HepG2 (cell line): Measurements from ENCODE around the gene RAB30. TPM values are rescaled to one million over a fixed set of nuclear protein-coding genes. Genes with fewer than 3 reads are reported as not detected.

Experiments used
- ATF7-NPFF ChIP-seq: sonication (generic); formaldehyde crosslinking; IDR thresholded peaks from 2 replicates; pipeline ENCODE4 v1.8.1; 2023; ENCODE audit warnings: mild to moderate bottlenecking, low read depth, missing genetic modification reagents, moderate library complexity
- CHCHD3 ChIP-seq: sonication (generic); formaldehyde crosslinking; IDR thresholded peaks from 2 replicates; pipeline ENCODE4 v1.8.0; 2022; ENCODE audit warnings: mild to moderate bottlenecking, missing genetic modification reagents, moderate library complexity
- CREM ChIP-seq, 2 experiments: sonication (generic) in 1 of 2; formaldehyde crosslinking in 1 of 2; IDR thresholded peaks; 2 replicates each; pipeline versions ENCODE4 v1.4.0 to v1.6.1; 2016 to 2020; ENCODE audit warnings: antibody characterized with exemption in 1 of 2, mild to moderate bottlenecking in 1 of 2, missing genetic modification reagents in 1 of 2
- ISL2 ChIP-seq: sonication (generic); formaldehyde crosslinking; IDR thresholded peaks from 2 replicates; pipeline ENCODE4 v1.5.0; 2020; ENCODE audit warnings: missing genetic modification reagents
- ISX ChIP-seq: sonication (generic); formaldehyde crosslinking; conservative IDR thresholded peaks from 2 replicates; pipeline ENCODE4 v1.5.0; 2020; ENCODE audit warnings: missing genetic modification reagents
- KMT2A ChIP-seq: sonication (generic); formaldehyde crosslinking; IDR thresholded peaks from 2 replicates; pipeline ENCODE4 v1.4.0; 2020; ENCODE audit warnings: missing genetic modification reagents
- MLX ChIP-seq: IDR thresholded peaks from 2 replicates; pipeline ENCODE4 v1.6.1; 2016
- PAF1 ChIP-seq: IDR thresholded peaks from 2 replicates; pipeline ENCODE4 v1.6.1; 2016; ENCODE audit warnings: missing genetic modification reagents, missing compliant biosample characterization
- PHF21A ChIP-seq: sonication (generic); formaldehyde crosslinking; IDR thresholded peaks from 2 replicates; pipeline ENCODE4 v1.5.0; 2020; ENCODE audit warnings: mild to moderate bottlenecking, missing genetic modification reagents
- SMAD3 ChIP-seq: sonication (generic); formaldehyde crosslinking; IDR thresholded peaks from 2 replicates; pipeline ENCODE4 v1.4.0; 2020; ENCODE audit warnings: missing genetic modification reagents
- SP4 ChIP-seq: sonication (generic); formaldehyde crosslinking; IDR thresholded peaks from 2 replicates; pipeline ENCODE4 v1.8.1; 2023; ENCODE audit warnings: mild to moderate bottlenecking, missing genetic modification reagents
- STAT5B ChIP-seq: sonication (generic); formaldehyde crosslinking; IDR thresholded peaks from 2 replicates; pipeline ENCODE4 v1.4.0; 2020; ENCODE audit warnings: missing genetic modification reagents
- TP53 ChIP-seq: sonication (generic); formaldehyde crosslinking; conservative IDR thresholded peaks from 2 replicates; pipeline ENCODE4 v1.4.0; 2020; ENCODE audit warnings: missing genetic modification reagents
- XBP1 ChIP-seq: sonication (generic); formaldehyde crosslinking; IDR thresholded peaks from 2 replicates; pipeline ENCODE4 v1.5.0; 2020; ENCODE audit warnings: missing genetic modification reagents
- ZBTB1 ChIP-seq: sonication (generic); formaldehyde crosslinking; IDR thresholded peaks from 2 replicates; pipeline ENCODE4 v1.4.0; 2020; ENCODE audit warnings: missing genetic modification reagents, borderline replicate concordance
- ZBTB25 ChIP-seq: IDR thresholded peaks from 2 replicates; pipeline ENCODE4 v1.6.1; 2018; ENCODE audit warnings: missing genetic modification reagents
- ZBTB7B ChIP-seq: sonication (generic); formaldehyde crosslinking; IDR thresholded peaks from 2 replicates; pipeline ENCODE4 v1.4.0; 2020; ENCODE audit warnings: missing genetic modification reagents
- ZNF205 ChIP-seq: IDR thresholded peaks from 2 replicates; pipeline ENCODE4 v1.6.1; 2018; ENCODE audit warnings: missing biosample characterization, missing genetic modification reagents
- ZNF709 ChIP-seq: sonication (generic); formaldehyde crosslinking; IDR thresholded peaks from 2 replicates; pipeline ENCODE4 v1.5.0; 2020; ENCODE audit warnings: mild to moderate bottlenecking, missing genetic modification reagents
- ZNF766 ChIP-seq: sonication (generic); formaldehyde crosslinking; IDR thresholded peaks from 2 replicates; pipeline ENCODE4 v1.5.0; 2020; ENCODE audit warnings: missing genetic modification reagents, borderline replicate concordance
- ZSCAN12 ChIP-seq: sonication (generic); formaldehyde crosslinking; IDR thresholded peaks from 2 replicates; pipeline ENCODE4 v1.9.0; 2021; ENCODE audit warnings: mild to moderate bottlenecking, missing genetic modification reagents
- polyA plus RNA-seq, 8 experiments: library from polyadenylated mRNA; depleted of rRNA in 3 of 8; stranded (reverse) in 7 of 8; unstranded in 1 of 8; fragments of >200 nt; fragmentation: Illumina TruSeq in 4 of 8; extraction: Trizol in 4 of 8; gene quantifications; 2 replicates each; pipeline versions ENCODE4 v1.2.1 to v1.2.3, GENCODE V29; 2011 to 2016; ENCODE audit warnings: low read depth in 4 of 8, missing spikeins in 1 of 8, mixed read lengths in 1 of 8; ENCODE audit not compliant: insufficient read depth in 1 of 8
- total RNA-seq, 5 experiments: library from RNA; depleted of rRNA; stranded (reverse); fragments of >200 nt; fragmentation: Illumina TruSeq; extraction: Trizol; gene quantifications; 2 replicates each; pipeline ENCODE4 v1.2.3, GENCODE V29; 2016; ENCODE audit warnings: low read depth in 1 of 5
- TF ChIP-seq, protein P1 (sequence below), 2 experiments: sonication (generic) in 1 of 2; formaldehyde crosslinking in 1 of 2; IDR thresholded peaks; 2 replicates each; pipeline versions ENCODE4 v1.4.0 to v1.6.1; 2016 to 2020; ENCODE audit warnings: borderline replicate concordance in 1 of 2, low read depth in 1 of 2, mild to moderate bottlenecking in 1 of 2, missing genetic modification reagents in 1 of 2
- TF ChIP-seq, protein P2 (sequence below): sonication (generic); formaldehyde crosslinking; IDR thresholded peaks from 2 replicates; pipeline ENCODE4 v1.5.1; 2020; ENCODE audit warnings: missing genetic modification reagents, mild to moderate bottlenecking, borderline replicate concordance

The RAB30 gene
- total and polyA plus RNA-seq, 2 of the 13 experiments (the other 11 are each of a cell fraction or from before 2014, with no cell fraction given): 3.7 to 5.0 TPM

DNA sequence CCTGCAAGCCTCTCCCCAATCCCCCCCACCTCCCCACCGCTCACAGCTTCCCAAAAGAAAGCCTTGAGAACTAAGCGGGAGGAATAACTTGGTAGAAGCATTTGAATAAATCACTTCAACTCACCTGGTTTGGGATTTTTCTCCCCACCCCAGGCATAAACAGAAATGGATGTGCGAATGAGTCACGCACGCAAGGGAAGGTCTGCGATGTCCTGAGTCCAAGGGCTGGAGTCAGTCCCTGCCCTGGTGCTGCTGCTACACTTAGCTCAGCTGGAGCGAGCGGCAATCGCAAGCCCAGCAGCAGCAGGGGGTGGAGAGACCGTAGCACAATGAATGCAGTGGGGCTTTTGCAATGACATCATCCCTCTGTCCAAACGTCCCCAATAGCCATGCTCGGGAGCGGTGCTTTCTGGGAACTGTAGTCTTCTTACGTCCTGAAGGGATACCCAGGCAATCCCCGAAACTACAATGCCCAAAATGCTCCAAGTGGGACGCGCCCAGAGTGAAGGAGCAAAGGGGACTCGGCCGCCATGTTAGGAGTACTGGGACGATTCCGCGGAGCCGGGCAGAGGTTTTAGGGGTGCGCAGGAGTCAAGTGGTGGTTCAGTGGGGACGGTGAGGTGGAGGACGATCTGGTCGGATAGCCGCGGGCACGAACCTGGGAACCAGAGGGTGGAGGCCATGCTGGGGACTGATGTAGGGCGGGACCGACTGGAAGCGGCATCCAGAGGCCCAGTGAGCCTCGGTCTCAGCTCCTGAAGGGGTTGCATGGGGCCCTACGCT is at the start of gene RAB30 (continued):
- TF ChIP-seq SP4 (CRISPR knock-in tag): peak; percentile 69; the same call in 1 of the 2 replicates
- 0 out of 2 replicates have a peak, but pooled peaks have one; percentile 9 for TF ChIP-seq ZBTB25
- peak; percentile 58; the same call in 1 of the 2 replicates for TF ChIP-seq SMAD3 (CRISPR knock-in tag)
- TF ChIP-seq TP53 (CRISPR knock-in tag): no peak; the same call in 1 of the 2 replicates
- no peak for TF ChIP-seq STAT5B (CRISPR knock-in tag)
- no peak for TF ChIP-seq ZSCAN12
- TF ChIP-seq XBP1 (CRISPR knock-in tag): no peak
- peak; percentile 70 for TF ChIP-seq ZBTB7B (CRISPR knock-in tag)
- TF ChIP-seq CREM (IDR thresholded peaks at IDR 0.05): peak; percentile 96
- no peak for TF ChIP-seq CREM (CRISPR knock-in tag; IDR thresholded peaks at IDR 0.05)
- TF ChIP-seq, protein P1, sequence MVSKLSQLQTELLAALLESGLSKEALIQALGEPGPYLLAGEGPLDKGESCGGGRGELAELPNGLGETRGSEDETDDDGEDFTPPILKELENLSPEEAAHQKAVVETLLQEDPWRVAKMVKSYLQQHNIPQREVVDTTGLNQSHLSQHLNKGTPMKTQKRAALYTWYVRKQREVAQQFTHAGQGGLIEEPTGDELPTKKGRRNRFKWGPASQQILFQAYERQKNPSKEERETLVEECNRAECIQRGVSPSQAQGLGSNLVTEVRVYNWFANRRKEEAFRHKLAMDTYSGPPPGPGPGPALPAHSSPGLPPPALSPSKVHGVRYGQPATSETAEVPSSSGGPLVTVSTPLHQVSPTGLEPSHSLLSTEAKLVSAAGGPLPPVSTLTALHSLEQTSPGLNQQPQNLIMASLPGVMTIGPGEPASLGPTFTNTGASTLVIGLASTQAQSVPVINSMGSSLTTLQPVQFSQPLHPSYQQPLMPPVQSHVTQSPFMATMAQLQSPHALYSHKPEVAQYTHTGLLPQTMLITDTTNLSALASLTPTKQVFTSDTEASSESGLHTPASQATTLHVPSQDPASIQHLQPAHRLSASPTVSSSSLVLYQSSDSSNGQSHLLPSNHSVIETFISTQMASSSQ (IDR thresholded peaks at IDR 0.05; ENCODE audit: low read depth): no peak
- TF ChIP-seq, protein P1 (CRISPR knock-in tag; IDR thresholded peaks at IDR 0.05; ENCODE audit: borderline replicate concordance): no peak
- peak; percentile 94 for TF ChIP-seq KMT2A (CRISPR knock-in tag)
- TF ChIP-seq ATF7-NPFF (CRISPR knock-in tag): peak; percentile 60
- TF ChIP-seq ZNF709 (CRISPR knock-in tag): peak; percentile 73
- no peak for TF ChIP-seq CHCHD3 (CRISPR knock-in tag)
- no peak for TF ChIP-seq PAF1 (CRISPR knock-in tag)
- peak; percentile 80 for TF ChIP-seq PHF21A (CRISPR knock-in tag)
- TF ChIP-seq, protein P2, sequence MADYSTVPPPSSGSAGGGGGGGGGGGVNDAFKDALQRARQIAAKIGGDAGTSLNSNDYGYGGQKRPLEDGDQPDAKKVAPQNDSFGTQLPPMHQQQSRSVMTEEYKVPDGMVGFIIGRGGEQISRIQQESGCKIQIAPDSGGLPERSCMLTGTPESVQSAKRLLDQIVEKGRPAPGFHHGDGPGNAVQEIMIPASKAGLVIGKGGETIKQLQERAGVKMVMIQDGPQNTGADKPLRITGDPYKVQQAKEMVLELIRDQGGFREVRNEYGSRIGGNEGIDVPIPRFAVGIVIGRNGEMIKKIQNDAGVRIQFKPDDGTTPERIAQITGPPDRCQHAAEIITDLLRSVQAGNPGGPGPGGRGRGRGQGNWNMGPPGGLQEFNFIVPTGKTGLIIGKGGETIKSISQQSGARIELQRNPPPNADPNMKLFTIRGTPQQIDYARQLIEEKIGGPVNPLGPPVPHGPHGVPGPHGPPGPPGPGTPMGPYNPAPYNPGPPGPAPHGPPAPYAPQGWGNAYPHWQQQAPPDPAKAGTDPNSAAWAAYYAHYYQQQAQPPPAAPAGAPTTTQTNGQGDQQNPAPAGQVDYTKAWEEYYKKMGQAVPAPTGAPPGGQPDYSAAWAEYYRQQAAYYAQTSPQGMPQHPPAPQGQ: no peak
- TF ChIP-seq ZNF766 (CRISPR knock-in tag): peak; percentile 54; the same call in 1 of the 2 replicates
- peak; percentile 41; the same call in 1 of the 2 replicates for TF ChIP-seq ZNF205 (CRISPR knock-in tag)
- TF ChIP-seq ZBTB1: no peak
- 0 out of 2 replicates have a peak, but pooled peaks have one; percentile 20 for TF ChIP-seq ISL2
- no peak for TF ChIP-seq MLX
- no peak for TF ChIP-seq ISX (CRISPR knock-in tag)
